Measurements from ENCODE around the gene ZBTB6. TPM values are rescaled to one million over a fixed set of nuclear protein-coding genes. Genes with fewer than 3 reads are reported as not detected.

Gene ZBTB6
- total and polyA plus RNA-seq, 2 of the 13 experiments (the other 11 are each of a cell fraction or from before 2014, with no cell fraction given) = 3.7 to 7.1 TPM

DNA sequence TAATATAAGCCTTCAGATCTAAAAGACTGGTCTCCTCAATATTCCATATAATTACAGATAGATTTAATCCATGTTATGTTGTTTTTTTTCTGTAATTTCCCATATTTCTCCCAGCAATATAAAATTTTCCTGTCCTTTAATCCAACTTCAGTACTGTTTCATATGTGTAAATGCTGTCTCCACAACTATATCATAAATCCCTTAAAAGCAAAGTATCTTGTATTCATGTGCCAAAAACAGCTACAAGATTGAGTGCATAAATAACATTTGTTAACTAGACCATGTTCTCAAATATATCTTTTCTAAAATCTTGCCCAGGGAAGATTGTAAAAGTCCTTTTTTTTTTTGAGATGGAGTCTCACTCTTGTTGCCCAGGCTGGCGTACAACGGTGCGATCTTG lies 49.7 kb downstream of the ZBTB6 start:
- ChIA-PET POLR2A (no interaction called here), CTCF (ENCODE audit: low intra/inter-chr PET ratio, low total read pairs) (no interaction called here)
- WGBS (ENCODE audit: low lambda C conversion rate) = 93% methylated on average over 3 of the region's 3 CpGs
- ATAC-seq (no peak), DNase-seq (ENCODE audit: low spot score) (no peak), FAIRE-seq (no peak)
- Histone ChIP-seq H2AFZ (ENCODE audit: low read length) (no peak overlapping the region), H3K4me3 (replicated peaks in 1 of 3; ENCODE audit: insufficient read depth in 1 of 3, low read depth in 2 of 3, low read length in 3 of 3) (no peak overlapping the region), H3K27ac (ENCODE audit: extremely low read length, insufficient read depth, low read length) (no peak overlapping the region), H3K79me2 (ENCODE audit: insufficient read depth, low read length) (no peaks in the 10 kb centered on the region), H3K9ac (ENCODE audit: insufficient read depth, low read depth, low read length) (no peak overlapping the region), H4K20me1 (ENCODE audit: insufficient read depth, low read length) (0 out of 2 replicates have a peak, but pooled peaks cover 4% of the 10 kb centered on the region), H3K9me3 (ENCODE audit: low read length) (no peaks in the 10 kb centered on the region), H3K27me3 (ENCODE audit: control insufficient read depth in 1 of 2, insufficient read depth in 2 of 2, low read length in 2 of 2) (no peaks in the 10 kb centered on the region), H3K4me2 (ENCODE audit: low read depth, low read length) (no peak overlapping the region), H3K4me1 (ENCODE audit: insufficient read depth, low read length) (peaks cover 15% of the 10 kb centered on the region), H3K36me3 (replicated peaks in 1 of 2; ENCODE audit: control insufficient read depth in 1 of 2, insufficient read depth in 2 of 2, low read length in 2 of 2) (peaks cover 6 to 19% of the 10 kb centered on the region in 2 experiments; a peak in 4 of 5 replicates)
- no TSS peak for BruUV-seq (replicated peaks)
- intact Hi-C loops (cut with micrococcal nuclease; ENCODE audit: unreplicated experiment) (no loop called here), in situ Hi-C loops (cut with HindIII; ENCODE audit: extremely low pct_ligation_motif_present, low pct_unique_long_range_greater_than_20kb) (no loop called here)
- TF ChIP-seq ZNF160 (CRISPR knock-in tag; IDR thresholded peaks at IDR 0.05) (no peak), TGIF2 (CRISPR knock-in tag; IDR thresholded peaks at IDR 0.05) (no peak), KAT8 (CRISPR knock-in tag; IDR thresholded peaks at IDR 0.05) (no peak), TBX3 (IDR thresholded peaks at IDR 0.05; ENCODE audit: borderline replicate concordance) (no peak), RARG (CRISPR knock-in tag; IDR thresholded peaks at IDR 0.05; ENCODE audit: low read depth) (no peak), BCLAF1 (IDR thresholded peaks at IDR 0.05) (no peak), ZNF34 (CRISPR knock-in tag; IDR thresholded peaks at IDR 0.05; ENCODE audit: borderline replicate concordance) (no peak), CBFB (CRISPR knock-in tag; IDR thresholded peaks at IDR 0.05) (no peak), PCBP1 (IDR thresholded peaks at IDR 0.05; ENCODE audit: borderline replicate concordance, low read depth, low read length) (no peak), ZSCAN21 (CRISPR knock-in tag; IDR thresholded peaks at IDR 0.05; ENCODE audit: borderline replicate concordance) (no peak), ZFP90 (CRISPR knock-in tag; IDR thresholded peaks at IDR 0.05; ENCODE audit: borderline replicate concordance) (no peak), TAF15 (IDR thresholded peaks at IDR 0.05; ENCODE audit: low read depth, low read length, poor library complexity, severe bottlenecking) (no peak)
- TF ChIP-seq, protein P1, sequence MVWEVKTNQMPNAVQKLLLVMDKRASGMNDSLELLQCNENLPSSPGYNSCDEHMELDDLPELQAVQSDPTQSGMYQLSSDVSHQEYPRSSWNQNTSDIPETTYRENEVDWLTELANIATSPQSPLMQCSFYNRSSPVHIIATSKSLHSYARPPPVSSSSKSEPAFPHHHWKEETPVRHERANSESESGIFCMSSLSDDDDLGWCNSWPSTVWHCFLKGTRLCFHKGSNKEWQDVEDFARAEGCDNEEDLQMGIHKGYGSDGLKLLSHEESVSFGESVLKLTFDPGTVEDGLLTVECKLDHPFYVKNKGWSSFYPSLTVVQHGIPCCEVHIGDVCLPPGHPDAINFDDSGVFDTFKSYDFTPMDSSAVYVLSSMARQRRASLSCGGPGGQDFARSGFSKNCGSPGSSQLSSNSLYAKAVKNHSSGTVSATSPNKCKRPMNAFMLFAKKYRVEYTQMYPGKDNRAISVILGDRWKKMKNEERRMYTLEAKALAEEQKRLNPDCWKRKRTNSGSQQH (CRISPR knock-in tag; IDR thresholded peaks at IDR 0.05; ENCODE audit: low read depth) = no peak
- TF ChIP-seq, protein P2, sequence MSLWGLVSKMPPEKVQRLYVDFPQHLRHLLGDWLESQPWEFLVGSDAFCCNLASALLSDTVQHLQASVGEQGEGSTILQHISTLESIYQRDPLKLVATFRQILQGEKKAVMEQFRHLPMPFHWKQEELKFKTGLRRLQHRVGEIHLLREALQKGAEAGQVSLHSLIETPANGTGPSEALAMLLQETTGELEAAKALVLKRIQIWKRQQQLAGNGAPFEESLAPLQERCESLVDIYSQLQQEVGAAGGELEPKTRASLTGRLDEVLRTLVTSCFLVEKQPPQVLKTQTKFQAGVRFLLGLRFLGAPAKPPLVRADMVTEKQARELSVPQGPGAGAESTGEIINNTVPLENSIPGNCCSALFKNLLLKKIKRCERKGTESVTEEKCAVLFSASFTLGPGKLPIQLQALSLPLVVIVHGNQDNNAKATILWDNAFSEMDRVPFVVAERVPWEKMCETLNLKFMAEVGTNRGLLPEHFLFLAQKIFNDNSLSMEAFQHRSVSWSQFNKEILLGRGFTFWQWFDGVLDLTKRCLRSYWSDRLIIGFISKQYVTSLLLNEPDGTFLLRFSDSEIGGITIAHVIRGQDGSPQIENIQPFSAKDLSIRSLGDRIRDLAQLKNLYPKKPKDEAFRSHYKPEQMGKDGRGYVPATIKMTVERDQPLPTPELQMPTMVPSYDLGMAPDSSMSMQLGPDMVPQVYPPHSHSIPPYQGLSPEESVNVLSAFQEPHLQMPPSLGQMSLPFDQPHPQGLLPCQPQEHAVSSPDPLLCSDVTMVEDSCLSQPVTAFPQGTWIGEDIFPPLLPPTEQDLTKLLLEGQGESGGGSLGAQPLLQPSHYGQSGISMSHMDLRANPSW (CRISPR knock-in tag; IDR thresholded peaks at IDR 0.05; ENCODE audit: borderline replicate concordance) = no peak

Measured in HepG2 (cell line).